GM12878 (cell line): ENCODE measurements around the gene MAPKAP1. TPM values are rescaled to one million over a fixed set of nuclear protein-coding genes. Genes with fewer than 3 reads are reported as not detected.

Experiments
- FOXK2 ChIP-seq: fragments of 450-650 bp; IDR thresholded peaks from 2 replicates; pipeline ENCODE4 v1.6.1; 2017; ENCODE audit warnings: mild to moderate bottlenecking, moderate library complexity
- HDAC2 ChIP-seq: fragments of 200-600 bp; sonication (generic); IDR thresholded peaks from 2 replicates; pipeline ENCODE4 v1.6.1; 2017
- HDGF ChIP-seq: fragments of 450-650 bp; IDR thresholded peaks from 2 replicates; pipeline ENCODE4 v1.6.1; 2016; ENCODE audit warnings: antibody characterized with exemption
- MYB ChIP-seq: fragments of 150-350 bp; IDR thresholded peaks from 2 replicates; pipeline ENCODE4 v1.6.1; 2014; ENCODE audit warnings: mild to moderate bottlenecking, low read depth, low read length, borderline replicate concordance
- SIN3A ChIP-seq: IDR thresholded peaks from 2 replicates; pipeline ENCODE4 v1.6.1; 2012; ENCODE audit warnings: low read depth, low read length, improper control_type of control experiment
- WRNIP1 ChIP-seq: IDR thresholded peaks from 2 replicates; pipeline ENCODE4 v1.6.1; 2011; ENCODE audit warnings: low read depth, low read length, improper control_type of control experiment, borderline replicate concordance
- polyA plus RNA-seq, 11 experiments: library from polyadenylated mRNA; depleted of rRNA in 4 of 11; unstranded in 6 of 11; stranded (reverse) in 5 of 11; fragments of >200 nt; fragmentation: Nextera tagmentation in 4 of 11; fragmentation: Illumina TruSeq in 1 of 11; extraction: Ambion mirVana in 4 of 11; extraction: Trizol in 1 of 11; gene quantifications; 1 replicate in 1 of 11; 2 replicates in 10 of 11; pipeline versions ENCODE4 v1.2.1 to v1.2.3, GENCODE V29; 2011 to 2016; ENCODE audit warnings: inconsistent platforms in 2 of 11, missing spikeins in 2 of 11, low read depth in 1 of 11
- total RNA-seq, 4 experiments: library from RNA; depleted of rRNA in 3 of 4; stranded (reverse); fragments of >200 nt in 3 of 4; fragmentation: Illumina TruSeq in 1 of 4; extraction: Trizol in 1 of 4; gene quantifications; 2 replicates each; pipeline versions ENCODE4 v1.2.1 to v1.2.3, GENCODE V29; 2013 to 2021
- TF ChIP-seq, protein P1 (sequence below): fragments of 450-650 bp; IDR thresholded peaks from 2 replicates; pipeline ENCODE4 v1.6.1; 2017; ENCODE audit warnings: mild to moderate bottlenecking, moderate library complexity
- TF ChIP-seq, protein P2 (sequence below): fragments of 450-650 bp; formaldehyde crosslinking; IDR thresholded peaks from 2 replicates; pipeline ENCODE4 v1.4.0; 2020; ENCODE audit warnings: mild to moderate bottlenecking, moderate library complexity
- TF ChIP-seq, protein P3 (sequence below): fragments of 450-650 bp; IDR thresholded peaks from 2 replicates; pipeline ENCODE4 v1.6.1; 2017; ENCODE audit warnings: mild to moderate bottlenecking, moderate library complexity

The MAPKAP1 gene
- total and polyA plus RNA-seq, 10 of the 15 experiments (the other 5 are each of a cell fraction or from before 2014, with no cell fraction given), result 5.1 to 188 (median 105) TPM

DNA sequence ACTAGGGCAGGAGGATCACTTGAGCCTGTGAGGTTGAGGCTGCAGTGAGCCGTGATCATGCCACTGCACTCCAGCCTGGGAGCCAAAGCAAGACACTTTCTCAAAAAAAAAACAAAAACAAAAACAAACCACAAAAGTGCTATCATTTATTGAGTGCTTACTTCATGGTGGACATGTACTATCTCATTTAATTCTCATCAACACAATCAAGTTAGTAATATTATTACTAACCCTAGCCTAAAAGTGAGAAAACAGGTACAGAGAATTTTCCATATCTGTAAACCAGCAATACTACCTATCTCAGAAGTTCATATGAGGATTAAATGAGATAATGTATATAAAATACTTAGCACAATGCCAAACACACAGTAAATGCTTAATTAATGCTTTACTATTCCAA, 85.8 kb downstream of the MAPKAP1 start (continued):
- TF ChIP-seq, protein P1, sequence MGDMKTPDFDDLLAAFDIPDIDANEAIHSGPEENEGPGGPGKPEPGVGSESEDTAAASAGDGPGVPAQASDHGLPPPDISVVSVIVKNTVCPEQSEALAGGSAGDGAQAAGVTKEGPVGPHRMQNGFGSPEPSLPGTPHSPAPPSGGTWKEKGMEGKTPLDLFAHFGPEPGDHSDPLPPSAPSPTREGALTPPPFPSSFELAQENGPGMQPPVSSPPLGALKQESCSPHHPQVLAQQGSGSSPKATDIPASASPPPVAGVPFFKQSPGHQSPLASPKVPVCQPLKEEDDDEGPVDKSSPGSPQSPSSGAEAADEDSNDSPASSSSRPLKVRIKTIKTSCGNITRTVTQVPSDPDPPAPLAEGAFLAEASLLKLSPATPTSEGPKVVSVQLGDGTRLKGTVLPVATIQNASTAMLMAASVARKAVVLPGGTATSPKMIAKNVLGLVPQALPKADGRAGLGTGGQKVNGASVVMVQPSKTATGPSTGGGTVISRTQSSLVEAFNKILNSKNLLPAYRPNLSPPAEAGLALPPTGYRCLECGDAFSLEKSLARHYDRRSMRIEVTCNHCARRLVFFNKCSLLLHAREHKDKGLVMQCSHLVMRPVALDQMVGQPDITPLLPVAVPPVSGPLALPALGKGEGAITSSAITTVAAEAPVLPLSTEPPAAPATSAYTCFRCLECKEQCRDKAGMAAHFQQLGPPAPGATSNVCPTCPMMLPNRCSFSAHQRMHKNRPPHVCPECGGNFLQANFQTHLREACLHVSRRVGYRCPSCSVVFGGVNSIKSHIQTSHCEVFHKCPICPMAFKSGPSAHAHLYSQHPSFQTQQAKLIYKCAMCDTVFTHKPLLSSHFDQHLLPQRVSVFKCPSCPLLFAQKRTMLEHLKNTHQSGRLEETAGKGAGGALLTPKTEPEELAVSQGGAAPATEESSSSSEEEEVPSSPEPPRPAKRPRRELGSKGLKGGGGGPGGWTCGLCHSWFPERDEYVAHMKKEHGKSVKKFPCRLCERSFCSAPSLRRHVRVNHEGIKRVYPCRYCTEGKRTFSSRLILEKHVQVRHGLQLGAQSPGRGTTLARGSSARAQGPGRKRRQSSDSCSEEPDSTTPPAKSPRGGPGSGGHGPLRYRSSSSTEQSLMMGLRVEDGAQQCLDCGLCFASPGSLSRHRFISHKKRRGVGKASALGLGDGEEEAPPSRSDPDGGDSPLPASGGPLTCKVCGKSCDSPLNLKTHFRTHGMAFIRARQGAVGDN, result no peak
- TF ChIP-seq FOXK2 (no peak), HDAC2 (no peak), HDGF (no peak), MYB (no peak), SIN3A (no peak), WRNIP1 (no peak)
- TF ChIP-seq, protein P2, sequence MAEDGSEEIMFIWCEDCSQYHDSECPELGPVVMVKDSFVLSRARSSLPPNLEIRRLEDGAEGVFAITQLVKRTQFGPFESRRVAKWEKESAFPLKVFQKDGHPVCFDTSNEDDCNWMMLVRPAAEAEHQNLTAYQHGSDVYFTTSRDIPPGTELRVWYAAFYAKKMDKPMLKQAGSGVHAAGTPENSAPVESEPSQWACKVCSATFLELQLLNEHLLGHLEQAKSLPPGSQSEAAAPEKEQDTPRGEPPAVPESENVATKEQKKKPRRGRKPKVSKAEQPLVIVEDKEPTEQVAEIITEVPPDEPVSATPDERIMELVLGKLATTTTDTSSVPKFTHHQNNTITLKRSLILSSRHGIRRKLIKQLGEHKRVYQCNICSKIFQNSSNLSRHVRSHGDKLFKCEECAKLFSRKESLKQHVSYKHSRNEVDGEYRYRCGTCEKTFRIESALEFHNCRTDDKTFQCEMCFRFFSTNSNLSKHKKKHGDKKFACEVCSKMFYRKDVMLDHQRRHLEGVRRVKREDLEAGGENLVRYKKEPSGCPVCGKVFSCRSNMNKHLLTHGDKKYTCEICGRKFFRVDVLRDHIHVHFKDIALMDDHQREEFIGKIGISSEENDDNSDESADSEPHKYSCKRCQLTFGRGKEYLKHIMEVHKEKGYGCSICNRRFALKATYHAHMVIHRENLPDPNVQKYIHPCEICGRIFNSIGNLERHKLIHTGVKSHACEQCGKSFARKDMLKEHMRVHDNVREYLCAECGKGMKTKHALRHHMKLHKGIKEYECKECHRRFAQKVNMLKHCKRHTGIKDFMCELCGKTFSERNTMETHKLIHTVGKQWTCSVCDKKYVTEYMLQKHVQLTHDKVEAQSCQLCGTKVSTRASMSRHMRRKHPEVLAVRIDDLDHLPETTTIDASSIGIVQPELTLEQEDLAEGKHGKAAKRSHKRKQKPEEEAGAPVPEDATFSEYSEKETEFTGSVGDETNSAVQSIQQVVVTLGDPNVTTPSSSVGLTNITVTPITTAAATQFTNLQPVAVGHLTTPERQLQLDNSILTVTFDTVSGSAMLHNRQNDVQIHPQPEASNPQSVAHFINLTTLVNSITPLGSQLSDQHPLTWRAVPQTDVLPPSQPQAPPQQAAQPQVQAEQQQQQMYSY (CRISPR knock-in tag), result no peak
- TF ChIP-seq, protein P3, sequence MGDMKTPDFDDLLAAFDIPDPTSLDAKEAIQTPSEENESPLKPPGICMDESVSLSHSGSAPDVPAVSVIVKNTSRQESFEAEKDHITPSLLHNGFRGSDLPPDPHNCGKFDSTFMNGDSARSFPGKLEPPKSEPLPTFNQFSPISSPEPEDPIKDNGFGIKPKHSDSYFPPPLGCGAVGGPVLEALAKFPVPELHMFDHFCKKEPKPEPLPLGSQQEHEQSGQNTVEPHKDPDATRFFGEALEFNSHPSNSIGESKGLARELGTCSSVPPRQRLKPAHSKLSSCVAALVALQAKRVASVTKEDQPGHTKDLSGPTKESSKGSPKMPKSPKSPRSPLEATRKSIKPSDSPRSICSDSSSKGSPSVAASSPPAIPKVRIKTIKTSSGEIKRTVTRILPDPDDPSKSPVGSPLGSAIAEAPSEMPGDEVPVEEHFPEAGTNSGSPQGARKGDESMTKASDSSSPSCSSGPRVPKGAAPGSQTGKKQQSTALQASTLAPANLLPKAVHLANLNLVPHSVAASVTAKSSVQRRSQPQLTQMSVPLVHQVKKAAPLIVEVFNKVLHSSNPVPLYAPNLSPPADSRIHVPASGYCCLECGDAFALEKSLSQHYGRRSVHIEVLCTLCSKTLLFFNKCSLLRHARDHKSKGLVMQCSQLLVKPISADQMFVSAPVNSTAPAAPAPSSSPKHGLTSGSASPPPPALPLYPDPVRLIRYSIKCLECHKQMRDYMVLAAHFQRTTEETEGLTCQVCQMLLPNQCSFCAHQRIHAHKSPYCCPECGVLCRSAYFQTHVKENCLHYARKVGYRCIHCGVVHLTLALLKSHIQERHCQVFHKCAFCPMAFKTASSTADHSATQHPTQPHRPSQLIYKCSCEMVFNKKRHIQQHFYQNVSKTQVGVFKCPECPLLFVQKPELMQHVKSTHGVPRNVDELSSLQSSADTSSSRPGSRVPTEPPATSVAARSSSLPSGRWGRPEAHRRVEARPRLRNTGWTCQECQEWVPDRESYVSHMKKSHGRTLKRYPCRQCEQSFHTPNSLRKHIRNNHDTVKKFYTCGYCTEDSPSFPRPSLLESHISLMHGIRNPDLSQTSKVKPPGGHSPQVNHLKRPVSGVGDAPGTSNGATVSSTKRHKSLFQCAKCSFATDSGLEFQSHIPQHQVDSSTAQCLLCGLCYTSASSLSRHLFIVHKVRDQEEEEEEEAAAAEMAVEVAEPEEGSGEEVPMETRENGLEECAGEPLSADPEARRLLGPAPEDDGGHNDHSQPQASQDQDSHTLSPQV, result no peak
